Endothelial cell of umbilical vein (primary cell): ENCODE measurements around the gene PDK2.

Experiments used
- MYC ChIP-seq: IDR thresholded peaks from one replicate; pipeline ENCODE4 v1.6.1; 2011; ENCODE audit warnings: mild to moderate bottlenecking, low read depth, low read length
- POLR2A ChIP-seq: IDR thresholded peaks from 2 replicates; pipeline ENCODE4 v1.6.1; 2012; ENCODE audit warnings: low read depth, mild to moderate bottlenecking, control low read depth, low read length
- POLR2AphosphoS5 ChIP-seq: IDR thresholded peaks from 2 replicates; pipeline ENCODE4 v1.6.1; 2012; ENCODE audit warnings: low read depth, mild to moderate bottlenecking, control low read depth, low read length, moderate library complexity; ENCODE audit not compliant: insufficient read depth
- TF ChIP-seq, protein P1 (sequence below), 2 donors: IDR thresholded peaks; 1 replicate in 1 of 2; 2 replicates in 1 of 2; pipeline ENCODE4 v1.5.1; 2011; ENCODE audit warnings: low read length in 2 of 2, mild to moderate bottlenecking in 2 of 2, moderate library complexity in 2 of 2, control low read depth in 1 of 2, inconsistent platforms in 1 of 2, low read depth in 1 of 2; ENCODE audit not compliant: insufficient read depth in 1 of 2; ENCODE audit errors: extremely low read depth in 1 of 2
- TF ChIP-seq, protein P2 (sequence below): IDR thresholded peaks from 2 replicates; pipeline ENCODE4 v1.6.1; 2011; ENCODE audit not compliant: insufficient read depth, insufficient read length

DNA sequence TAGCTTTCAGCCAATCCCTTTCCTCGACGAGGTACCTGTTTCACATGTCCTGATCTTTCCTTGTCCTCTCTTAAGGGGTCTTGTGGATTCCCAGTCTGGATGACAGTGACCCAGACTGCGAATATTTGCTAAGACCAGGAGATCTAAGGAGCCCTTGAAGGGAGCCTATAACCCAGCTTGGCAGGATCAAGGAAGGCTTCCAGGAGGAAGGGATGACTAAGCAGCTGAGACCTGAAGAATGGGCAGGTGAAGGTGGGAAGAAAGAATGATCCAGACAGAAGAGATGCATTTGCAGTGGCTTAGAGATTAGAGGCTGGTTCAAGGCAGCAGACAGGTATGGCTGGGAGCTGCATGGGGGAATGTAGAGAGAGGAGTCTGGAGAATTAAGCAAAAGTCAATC, 1.9 kb upstream of the PDK2 start:
- TF ChIP-seq POLR2A (no peak), MYC (no peak), POLR2AphosphoS5 (no peak)
- TF ChIP-seq, protein P1, sequence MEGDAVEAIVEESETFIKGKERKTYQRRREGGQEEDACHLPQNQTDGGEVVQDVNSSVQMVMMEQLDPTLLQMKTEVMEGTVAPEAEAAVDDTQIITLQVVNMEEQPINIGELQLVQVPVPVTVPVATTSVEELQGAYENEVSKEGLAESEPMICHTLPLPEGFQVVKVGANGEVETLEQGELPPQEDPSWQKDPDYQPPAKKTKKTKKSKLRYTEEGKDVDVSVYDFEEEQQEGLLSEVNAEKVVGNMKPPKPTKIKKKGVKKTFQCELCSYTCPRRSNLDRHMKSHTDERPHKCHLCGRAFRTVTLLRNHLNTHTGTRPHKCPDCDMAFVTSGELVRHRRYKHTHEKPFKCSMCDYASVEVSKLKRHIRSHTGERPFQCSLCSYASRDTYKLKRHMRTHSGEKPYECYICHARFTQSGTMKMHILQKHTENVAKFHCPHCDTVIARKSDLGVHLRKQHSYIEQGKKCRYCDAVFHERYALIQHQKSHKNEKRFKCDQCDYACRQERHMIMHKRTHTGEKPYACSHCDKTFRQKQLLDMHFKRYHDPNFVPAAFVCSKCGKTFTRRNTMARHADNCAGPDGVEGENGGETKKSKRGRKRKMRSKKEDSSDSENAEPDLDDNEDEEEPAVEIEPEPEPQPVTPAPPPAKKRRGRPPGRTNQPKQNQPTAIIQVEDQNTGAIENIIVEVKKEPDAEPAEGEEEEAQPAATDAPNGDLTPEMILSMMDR (IDR thresholded peaks at IDR 0.05; ENCODE audit: extremely low read depth in 1 of 2, insufficient read depth in 1 of 2, low read depth in 1 of 2, low read length in 2 of 2), result no peak
- TF ChIP-seq, protein P2, sequence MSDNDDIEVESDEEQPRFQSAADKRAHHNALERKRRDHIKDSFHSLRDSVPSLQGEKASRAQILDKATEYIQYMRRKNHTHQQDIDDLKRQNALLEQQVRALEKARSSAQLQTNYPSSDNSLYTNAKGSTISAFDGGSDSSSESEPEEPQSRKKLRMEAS, result no peak
